ENCODE measurements around the gene CGRRF1.

The CGRRF1 gene

GRCh38 chr14:54549862-54550261 is 40.2 kb downstream of the CGRRF1 start:
- no peak for DNase-seq

GRCh38 chr14:54550514-54550913 is 40.8 kb downstream of the CGRRF1 start:
- no peak for DNase-seq

- DNase-seq: no peak
Measured at GRCh38 chr14:54554401-54554800, 44.7 kb downstream of the CGRRF1 start.

- no peak for DNase-seq
Measured at GRCh38 chr14:54555651-54556050, 45.9 kb downstream of the CGRRF1 start.

GRCh38 chr14:54556535-54556934 is 46.8 kb downstream of the CGRRF1 start:
- DNase-seq: no peak

- DNase-seq: no peak
Measured at GRCh38 chr14:54562334-54562733, 52.6 kb downstream of the CGRRF1 start.

- DNase-seq: peak in 1 of 2 experiments; percentile 47
Measured at GRCh38 chr14:54564071-54564867, 54.6 kb downstream of the CGRRF1 start.

- DNase-seq: peak; percentile 5 to 90
Measured at GRCh38 chr14:54564868-54565784, 55.4 kb downstream of the CGRRF1 start.

GRCh38 chr14:54565785-54566409 is 56.2 kb downstream of the CGRRF1 start:
- peak in 1 of 2 experiments; percentile 67 for DNase-seq

- DNase-seq: peak; percentile 53 to 90
Measured at GRCh38 chr14:54566410-54567223, 56.9 kb downstream of the CGRRF1 start, which contains the start of gene SAMD4A. Gene SAMD4A, plus strand, starts transcription at chr14:54567128. Its CDS starts 789 bp downstream, at chr14:54567917.

GRCh38 chr14:54567224-54567638 is 57.5 kb downstream of the CGRRF1 start:
- DNase-seq: peak in 1 of 2 experiments; percentile 60

GRCh38 chr14:54567639-54568561 is 58.2 kb downstream of the CGRRF1 start:
- peak; percentile 34 to 84 for DNase-seq

- DNase-seq: no peak
Measured at GRCh38 chr14:54568821-54569595, 59.3 kb downstream of the CGRRF1 start.

GRCh38 chr14:54570047-54570446 is 60.3 kb downstream of the CGRRF1 start:
- no peak for DNase-seq

- no peak for DNase-seq
Measured at GRCh38 chr14:54570631-54571415, 61.1 kb downstream of the CGRRF1 start.

- peak; percentile 9 to 48 for DNase-seq
Measured at GRCh38 chr14:54572316-54572715, 62.6 kb downstream of the CGRRF1 start.

- no peak for DNase-seq
Measured at GRCh38 chr14:54574528-54574927, 64.8 kb downstream of the CGRRF1 start.

GRCh38 chr14:54577494-54577893 is 67.8 kb downstream of the CGRRF1 start:
- DNase-seq: no peak

GRCh38 chr14:54577977-54578376 is 68.3 kb downstream of the CGRRF1 start:
- DNase-seq: no peak
